Measurements from ENCODE around the gene RHOA. TPM values are rescaled to one million over a fixed set of nuclear protein-coding genes. Genes with fewer than 3 reads are reported as not detected.

RHOA gene
- total and polyA plus RNA-seq, 2 of the 13 experiments (the other 11 are each of a cell fraction or from before 2014, with no cell fraction given), result 131 to 177 TPM

DNA sequence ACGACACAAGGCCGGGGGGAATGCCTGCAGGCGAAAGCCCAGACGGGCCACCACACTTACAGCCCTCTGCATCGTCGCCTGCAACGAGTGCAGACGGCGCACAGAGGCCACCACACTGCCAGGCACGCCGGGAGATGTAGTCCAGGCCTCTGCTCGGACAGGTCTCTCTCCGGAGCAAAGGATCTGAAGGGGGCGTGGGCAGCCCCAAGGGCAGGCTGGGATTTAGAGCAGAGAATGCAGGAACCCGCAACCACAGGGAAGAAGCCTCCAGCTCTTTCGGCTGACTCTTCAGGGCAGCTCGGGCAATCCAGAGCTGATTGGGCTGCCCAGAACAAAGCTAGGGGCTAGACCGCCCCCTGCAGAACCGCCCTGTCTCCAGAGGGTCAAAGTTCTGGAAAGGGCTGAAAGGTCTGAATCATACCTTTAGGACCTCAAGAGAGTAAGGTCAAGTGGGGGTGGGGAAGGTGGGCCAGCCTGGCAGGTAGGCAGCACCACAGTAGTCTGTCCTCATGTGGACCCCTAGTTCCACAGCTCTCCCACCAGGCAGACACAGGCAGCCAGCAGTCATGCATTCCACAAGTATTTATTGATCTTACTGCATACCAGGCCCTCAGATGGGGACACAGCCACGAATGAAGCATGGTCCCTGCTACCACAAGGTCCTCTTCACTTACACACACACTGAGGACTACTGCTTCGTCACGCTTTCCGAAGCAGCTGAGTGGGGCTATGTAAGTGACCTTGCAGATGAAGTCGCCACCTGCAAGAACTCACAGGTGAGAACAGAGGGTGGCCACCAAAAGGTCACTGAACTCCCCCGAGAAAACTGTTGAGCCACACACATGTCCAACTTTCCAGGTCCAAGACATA is 10.8 kb upstream of the RHOA start, which contains the start of gene AMT (continued):
- TF ChIP-seq ZNF343 (CRISPR knock-in tag; IDR thresholded peaks at IDR 0.05), result no peak; the same call in 1 of the 2 replicates
- TF ChIP-seq ZNF839 (CRISPR knock-in tag; IDR thresholded peaks at IDR 0.05; ENCODE audit: borderline replicate concordance), result no peak
- no peak for TF ChIP-seq ZNF430 (CRISPR knock-in tag; IDR thresholded peaks at IDR 0.05)
- TF ChIP-seq GZF1 (CRISPR knock-in tag; IDR thresholded peaks at IDR 0.05), result no peak
- TF ChIP-seq TGIF2 (CRISPR knock-in tag; IDR thresholded peaks at IDR 0.05), result no peak; the same call in 1 of the 2 replicates
- peak; percentile 26; the same call in 1 of the 2 replicates for TF ChIP-seq ZBTB38 (CRISPR knock-in tag; IDR thresholded peaks at IDR 0.05)
- TF ChIP-seq ZNF446 (CRISPR knock-in tag; IDR thresholded peaks at IDR 0.05), result no peak
- no peak for TF ChIP-seq ZNF296 (CRISPR knock-in tag; conservative IDR thresholded peaks at IDR 0.05)
- no peak for TF ChIP-seq TP53 (CRISPR knock-in tag; conservative IDR thresholded peaks at IDR 0.05)
- TF ChIP-seq, protein P1, sequence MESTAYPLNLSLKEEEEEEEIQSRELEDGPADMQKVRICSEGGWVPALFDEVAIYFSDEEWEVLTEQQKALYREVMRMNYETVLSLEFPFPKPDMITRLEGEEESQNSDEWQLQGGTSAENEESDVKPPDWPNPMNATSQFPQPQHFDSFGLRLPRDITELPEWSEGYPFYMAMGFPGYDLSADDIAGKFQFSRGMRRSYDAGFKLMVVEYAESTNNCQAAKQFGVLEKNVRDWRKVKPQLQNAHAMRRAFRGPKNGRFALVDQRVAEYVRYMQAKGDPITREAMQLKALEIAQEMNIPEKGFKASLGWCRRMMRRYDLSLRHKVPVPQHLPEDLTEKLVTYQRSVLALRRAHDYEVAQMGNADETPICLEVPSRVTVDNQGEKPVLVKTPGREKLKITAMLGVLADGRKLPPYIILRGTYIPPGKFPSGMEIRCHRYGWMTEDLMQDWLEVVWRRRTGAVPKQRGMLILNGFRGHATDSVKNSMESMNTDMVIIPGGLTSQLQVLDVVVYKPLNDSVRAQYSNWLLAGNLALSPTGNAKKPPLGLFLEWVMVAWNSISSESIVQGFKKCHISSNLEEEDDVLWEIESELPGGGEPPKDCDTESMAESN (CRISPR knock-in tag; conservative IDR thresholded peaks at IDR 0.05), result peak; percentile 59; the same call in 1 of the 2 replicates
- TF ChIP-seq, protein P2, sequence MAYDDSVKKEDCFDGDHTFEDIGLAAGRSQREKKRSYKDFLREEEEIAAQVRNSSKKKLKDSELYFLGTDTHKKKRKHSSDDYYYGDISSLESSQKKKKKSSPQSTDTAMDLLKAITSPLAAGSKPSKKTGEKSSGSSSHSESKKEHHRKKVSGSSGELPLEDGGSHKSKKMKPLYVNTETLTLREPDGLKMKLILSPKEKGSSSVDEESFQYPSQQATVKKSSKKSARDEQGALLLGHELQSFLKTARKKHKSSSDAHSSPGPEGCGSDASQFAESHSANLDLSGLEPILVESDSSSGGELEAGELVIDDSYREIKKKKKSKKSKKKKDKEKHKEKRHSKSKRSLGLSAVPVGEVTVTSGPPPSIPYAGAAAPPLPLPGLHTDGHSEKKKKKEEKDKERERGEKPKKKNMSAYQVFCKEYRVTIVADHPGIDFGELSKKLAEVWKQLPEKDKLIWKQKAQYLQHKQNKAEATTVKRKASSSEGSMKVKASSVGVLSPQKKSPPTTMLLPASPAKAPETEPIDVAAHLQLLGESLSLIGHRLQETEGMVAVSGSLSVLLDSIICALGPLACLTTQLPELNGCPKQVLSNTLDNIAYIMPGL (CRISPR knock-in tag; IDR thresholded peaks at IDR 0.05; ENCODE audit: borderline replicate concordance in 1 of 2, low read depth in 1 of 2), result peak; percentile 24 to 77; a peak in 2 of 4 replicates
- TF ChIP-seq HES4 (CRISPR knock-in tag; IDR thresholded peaks at IDR 0.05; ENCODE audit: borderline replicate concordance), result 0 out of 2 replicates have a peak, but pooled peaks have one; percentile 32
- TF ChIP-seq CBX5 (CRISPR knock-in tag; IDR thresholded peaks at IDR 0.05; ENCODE audit: borderline replicate concordance), result no peak; the same call in 1 of the 2 replicates
- peak; percentile 81 for TF ChIP-seq KDM2A (CRISPR knock-in tag; IDR thresholded peaks at IDR 0.05; ENCODE audit: borderline replicate concordance, low read depth)
- peak; percentile 93 for TF ChIP-seq CREM (IDR thresholded peaks at IDR 0.05)
- TF ChIP-seq CREM (CRISPR knock-in tag; IDR thresholded peaks at IDR 0.05), result peak; percentile 39; the same call in 1 of the 2 replicates
- 0 out of 2 replicates have a peak, but pooled peaks have one; percentile 17 for TF ChIP-seq KDM3A (CRISPR knock-in tag; IDR thresholded peaks at IDR 0.05; ENCODE audit: low read depth)
- peak; percentile 70 for TF ChIP-seq ASH2L (IDR thresholded peaks at IDR 0.05; ENCODE audit: insufficient read length, low read depth, low read length)
- no peak for TF ChIP-seq ZFP36L2 (CRISPR knock-in tag; IDR thresholded peaks at IDR 0.05)
- no peak for TF ChIP-seq ZNF773 (CRISPR knock-in tag; IDR thresholded peaks at IDR 0.05; ENCODE audit: borderline replicate concordance)
- no peak for TF ChIP-seq ZNF160 (CRISPR knock-in tag; IDR thresholded peaks at IDR 0.05)
